A549 (cell line): Measurements from ENCODE around the gene CCDC88B. TPM values are rescaled to one million over a fixed set of nuclear protein-coding genes. Genes with fewer than 3 reads are reported as not detected.

Source experiments
- ATAC-seq, 2 experiments: fragments of 200-7000 bp in 1 of 2; fragments of >200 bp in 1 of 2; cut with Nextera tagmentation in 1 of 2; cut with Tn5 transposase in 1 of 2; 3 replicates each; pipeline versions ENCODE4 v1.8.0 to v1.9.1; 2018 to 2020; ENCODE audit warnings: mild to moderate bottlenecking in 1 of 2, moderate library complexity in 1 of 2
- CTCF ChIA-PET: fragments of 300-600 bp; sonication (Branson Sonifier 250); formaldehyde crosslinking; extraction: SDS; loops from one replicate; lab custom pipeline; 2021; ENCODE audit warnings: antibody characterized with exemption, inconsistent platforms; lab: Yijun Ruan, JAX
- POLR2A ChIA-PET: fragments of 350-600 bp; formaldehyde crosslinking; extraction: SDS; loops from one replicate; lab custom pipeline; 2021; ENCODE audit warnings: antibody characterized with exemption, inconsistent platforms; lab: Yijun Ruan, JAX
- DNase-seq, 2 experiments: peaks; one replicate each; pipeline versions ENCODE4 v3.0.0 to v3.0.0-alpha.2; 2011 to 2016; ENCODE audit warnings: low read depth in 1 of 2, low spot score in 1 of 2
- FAIRE-seq: peaks from 2 replicates; lab custom pipeline; 2011; peaks lifted over from hg19 to GRCh38; lab: Jason Lieb, UNC
- H3K27ac ChIP-seq, 2 experiments: fragments of >200 bp; sonication (Bioruptor Twin); formaldehyde crosslinking; 3 replicates each; pipeline ENCODE4 v1.5.1; 2016 to 2017
- H3K4me1 ChIP-seq: fragments of >200 bp; sonication (Bioruptor Twin); formaldehyde crosslinking; 3 replicates; pipeline ENCODE4 v1.6.1; 2016
- H3K4me2 ChIP-seq: fragments of >200 bp; sonication (Bioruptor Twin); formaldehyde crosslinking; 3 replicates; pipeline ENCODE4 v1.6.1; 2016
- H3K4me3 ChIP-seq: fragments of >200 bp; sonication (Bioruptor Twin); formaldehyde crosslinking; 3 replicates; pipeline ENCODE4 v1.5.1; 2016
- H3K9me3 ChIP-seq: fragments of >200 bp; sonication (Bioruptor Twin); formaldehyde crosslinking; 3 replicates; pipeline ENCODE4 v1.6.1; 2016
- ATOH8 ChIP-seq: fragments of 250-450 bp; sonication (Bioruptor Pico); IDR thresholded peaks from 2 replicates; pipeline ENCODE4 v1.5.0; 2020; ENCODE audit warnings: low read depth, mild to moderate bottlenecking, moderate library complexity
- BCL3 ChIP-seq: fragments of >200 bp; sonication (Bioruptor Twin); formaldehyde crosslinking; IDR thresholded peaks from 3 replicates; pipeline ENCODE4 v1.6.1; 2016
- BHLHE40 ChIP-seq: IDR thresholded peaks from 2 replicates; pipeline ENCODE4 v1.6.1; 2012; ENCODE audit warnings: low read depth, low read length, inconsistent platforms
- CBX8 ChIP-seq: fragments of 200-600 bp; sonication (generic); IDR thresholded peaks from 2 replicates; pipeline ENCODE4 v1.6.1; 2016
- CEBPB ChIP-seq, 2 experiments: fragments of >200 bp in 1 of 2; sonication (Bioruptor Twin) in 1 of 2; formaldehyde crosslinking in 1 of 2; IDR thresholded peaks; 2 replicates each; pipeline ENCODE4 v1.6.1; 2012 to 2016
- CTCF ChIP-seq: fragments of >200 bp; sonication (Bioruptor Twin); formaldehyde crosslinking; IDR thresholded peaks from 3 replicates; pipeline ENCODE4 v1.5.1; 2016
- E2F6 ChIP-seq: IDR thresholded peaks from 2 replicates; pipeline ENCODE4 v1.6.1; 2012; ENCODE audit warnings: low read depth, borderline replicate concordance
- EHMT2 ChIP-seq: fragments of 200-600 bp; sonication (generic); IDR thresholded peaks from 2 replicates; pipeline ENCODE4 v1.6.1; 2016; ENCODE audit warnings: antibody characterized with exemption, low read depth, mild to moderate bottlenecking, moderate library complexity
- ELK1 ChIP-seq: fragments of 150-350 bp; IDR thresholded peaks from 2 replicates; pipeline ENCODE4 v1.6.1; 2014; ENCODE audit warnings: low read depth, mild to moderate bottlenecking, low read length
- ESRRA ChIP-seq: fragments of 150-350 bp; IDR thresholded peaks from 2 replicates; pipeline ENCODE4 v1.6.1; 2014; ENCODE audit warnings: mild to moderate bottlenecking, low read length, borderline replicate concordance
- FOSB ChIP-seq: fragments of 250-450 bp; sonication (Bioruptor Pico); IDR thresholded peaks from 2 replicates; pipeline ENCODE4 v1.5.0; 2020; ENCODE audit warnings: mild to moderate bottlenecking, moderate library complexity
- FOSL2 ChIP-seq, 2 experiments: fragments of 450-650 bp in 1 of 2; fragments of >200 bp in 1 of 2; sonication (Bioruptor Twin) in 1 of 2; formaldehyde crosslinking; IDR thresholded peaks; 2 replicates each; pipeline versions ENCODE4 v1.5.0 to v1.6.1; 2016 to 2020; ENCODE audit warnings: mild to moderate bottlenecking in 1 of 2, moderate library complexity in 1 of 2
- HDAC2 ChIP-seq: fragments of 200-600 bp; sonication (generic); IDR thresholded peaks from 2 replicates; pipeline ENCODE4 v1.6.1; 2016
- KDM5A ChIP-seq: fragments of 200-600 bp; sonication (generic); IDR thresholded peaks from 2 replicates; pipeline ENCODE4 v1.6.1; 2016; ENCODE audit warnings: antibody characterized with exemption, mild to moderate bottlenecking
- MAX ChIP-seq: IDR thresholded peaks from 2 replicates; pipeline ENCODE4 v1.6.1; 2012
- MAZ ChIP-seq: fragments of 150-350 bp; IDR thresholded peaks from 2 replicates; pipeline ENCODE4 v1.6.1; 2014; ENCODE audit warnings: antibody characterized with exemption, low read depth, low read length, borderline replicate concordance
- MYC ChIP-seq: IDR thresholded peaks from 2 replicates; pipeline ENCODE4 v1.6.1; 2012; ENCODE audit warnings: mild to moderate bottlenecking, inconsistent platforms, low read length, improper control_type of control experiment, borderline replicate concordance
- NFE2L2 ChIP-seq: fragments of 150-350 bp; conservative IDR thresholded peaks from 2 replicates; pipeline ENCODE4 v1.6.1; 2014; ENCODE audit warnings: low read length
- NR3C1 ChIP-seq: fragments of >200 bp; sonication (Bioruptor Twin); formaldehyde crosslinking; IDR thresholded peaks from 3 replicates; pipeline ENCODE4 v1.6.1; 2017
- PBX3 ChIP-seq: IDR thresholded peaks from 2 replicates; pipeline ENCODE4 v1.6.1; 2012
- POLR2A ChIP-seq: IDR thresholded peaks from 2 replicates; pipeline ENCODE4 v1.6.1; 2012; ENCODE audit warnings: mild to moderate bottlenecking, low read length
- RAD21 ChIP-seq, 2 experiments: fragments of >200 bp in 1 of 2; sonication (Bioruptor Twin) in 1 of 2; formaldehyde crosslinking in 1 of 2; IDR thresholded peaks in 1 of 2; conservative IDR thresholded peaks in 1 of 2; 2 replicates in 1 of 2; 3 replicates in 1 of 2; pipeline ENCODE4 v1.6.1; 2012 to 2018; ENCODE audit warnings: inconsistent platforms in 1 of 2
- TFCP2L1 ChIP-seq: fragments of 250-450 bp; sonication (Bioruptor Pico); IDR thresholded peaks from 2 replicates; pipeline ENCODE4 v1.5.0; 2021; ENCODE audit warnings: mild to moderate bottlenecking
- TP53 ChIP-seq: fragments of 250-450 bp; sonication (Bioruptor Pico); IDR thresholded peaks from 2 replicates; pipeline ENCODE4 v1.5.0; 2021; ENCODE audit warnings: mild to moderate bottlenecking, moderate library complexity
- ZC3H11A ChIP-seq: fragments of 450-650 bp; IDR thresholded peaks from 2 replicates; pipeline ENCODE4 v1.6.1; 2014; ENCODE audit warnings: antibody characterized with exemption, mild to moderate bottlenecking
- ZFP36 ChIP-seq: fragments of 450-650 bp; IDR thresholded peaks from 2 replicates; pipeline ENCODE4 v1.6.1; 2014; ENCODE audit warnings: borderline replicate concordance; ENCODE audit not compliant: partially characterized antibody
- WGBS: methylation state at CpG from one replicate; pipeline ENCODE4 v1.1.6; 2017; ENCODE audit errors: missing lambda C conversion rate; 5-methylcytosine and 5-hydroxymethylcytosine counted together
- polyA plus RNA-seq, 4 experiments: library from polyadenylated mRNA; depleted of rRNA in 3 of 4; stranded (reverse); fragments of >200 nt; fragmentation: RNase III in 1 of 4; extraction: RNeasy Plus Mini Kit Qiagen cat#74134 plus additional on column Dnase treatment in 1 of 4; gene quantifications; 2 replicates in 3 of 4; 3 replicates in 1 of 4; pipeline ENCODE4 v1.2.3, GENCODE V29; 2011 to 2017

CCDC88B gene
- polyA plus RNA-seq, 2 of the 4 experiments (the other 2 are of a cell fraction), result 4.8 to 8.8 TPM

GRCh38 chr11:64305075-64305690 is 34.8 kb upstream of the CCDC88B start, which contains the start of gene ESRRA (continued):
- TF ChIP-seq KDM5A (no peak), RAD21 (conservative IDR thresholded peaks at IDR 0.05 in 1 of 2, IDR thresholded peaks at IDR 0.05 in 1 of 2) (no peak), CBX8 (no peak), NFE2L2 (no peak), MAZ (0 out of 2 replicates have a peak, but pooled peaks have one; percentile 63), CEBPB (IDR thresholded peaks at IDR 0.05) (peak in 1 of 2 experiments; percentile 77; a peak in 2 of 4 replicates), BCL3 (no peak), ELK1 (no peak)

- ATAC-seq, result peak; percentile 37 to 43
- POLR2A ChIA-PET, result interaction anchor here (0.6 to 2.8 kb wide), 7 partner anchors 12 to 423 kb away, joined by 3 to 34 read pairs (median 3); partner anchors contain the start of genes BAD, GPR137, PRDX5 and TRMT112
- CTCF ChIA-PET, result interaction anchor here (1.3 to 20.7 kb wide), 9 partner anchors 9 to 113 kb away, joined by 3 to 996 read pairs (median 68); partner anchors contain the start of genes BAD, CCDC88B, FKBP2 and GPR137
- no peaks in the 10 kb centered on the region for H3K9me3 ChIP-seq
- H3K4me1 ChIP-seq, result peaks cover 20% of the 10 kb centered on the region
- peak; percentile 38 to 82 for DNase-seq
- peak overlapping the region; percentile 85 to 94 for H3K27ac ChIP-seq
- peak overlapping the region; percentile 73 for H3K4me3 ChIP-seq
- FAIRE-seq, result no peak
- H3K4me2 ChIP-seq, result peak overlapping the region; percentile 99
- 4% methylated on average over 12 of the region's 71 CpGs for WGBS
- TF ChIP-seq PBX3 (0 out of 2 replicates have a peak, but pooled peaks have one; percentile 10), ZC3H11A (no peak), TFCP2L1 (CRISPR knock-in tag) (no peak), POLR2A (peak; percentile 61), FOSL2 (IDR thresholded peaks at IDR 0.05) (no peak), FOSL2 (CRISPR knock-in tag; IDR thresholded peaks at IDR 0.05) (no peak), MAZ (no peak), MYC (0 out of 2 replicates have a peak, but pooled peaks have one; percentile 39), RAD21 (conservative IDR thresholded peaks at IDR 0.05 in 1 of 2, IDR thresholded peaks at IDR 0.05 in 1 of 2) (peak in 1 of 2 experiments; percentile 49; a peak in 2 of 5 replicates), ESRRA (no peak), NFE2L2 (no peak), KDM5A (no peak), NR3C1 (no peak), ATOH8 (CRISPR knock-in tag) (no peak), FOSB (CRISPR knock-in tag) (peak; percentile 73), HDAC2 (no peak), BHLHE40 (no peak), BCL3 (no peak), ZFP36 (no peak), CTCF (peak; percentile 61), TP53 (CRISPR knock-in tag) (no peak), E2F6 (peak; percentile 42; the same call in 1 of the 2 replicates), MAX (peak; percentile 59; the same call in 1 of the 2 replicates), EHMT2 (no peak)
These were observed 34.1 kb upstream of the CCDC88B start for GRCh38 chr11:64305691-64306562.
